Neural progenitor cell (in vitro differentiated cells): ENCODE results near the gene ZNF18.

Experiments used
- EZH2 ChIP-seq: fragments of 200-600 bp; sonication (generic); IDR thresholded peaks from 2 replicates; pipeline ENCODE4 v1.6.1; 2017; ENCODE audit warnings: antibody characterized with exemption, mild to moderate bottlenecking, moderate library complexity
- TF ChIP-seq, protein P1 (sequence below): fragments of 200-600 bp; sonication (generic); IDR thresholded peaks from 2 replicates; pipeline ENCODE4 v1.5.1; 2017; ENCODE audit warnings: antibody characterized with exemption, mild to moderate bottlenecking

DNA sequence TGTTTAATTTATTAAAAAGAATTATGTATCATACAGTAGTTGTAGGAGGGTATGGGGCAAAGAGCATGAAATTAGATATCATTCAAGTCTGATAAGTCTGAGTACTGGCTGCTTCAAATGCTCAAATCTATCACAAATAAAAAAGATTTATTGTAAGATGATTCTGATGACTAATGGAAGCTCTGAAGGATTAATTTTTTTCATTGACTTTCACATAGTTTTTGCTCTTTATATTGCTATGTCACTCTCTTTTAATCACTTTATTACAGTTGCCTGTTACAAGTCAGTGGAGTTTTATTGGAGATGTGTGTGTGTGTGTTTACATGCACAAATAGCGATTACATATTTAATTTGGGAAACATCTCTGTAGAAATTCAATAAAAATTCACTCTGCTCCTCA lies 38.4 kb upstream of the ZNF18 start:
- TF ChIP-seq, protein P1, sequence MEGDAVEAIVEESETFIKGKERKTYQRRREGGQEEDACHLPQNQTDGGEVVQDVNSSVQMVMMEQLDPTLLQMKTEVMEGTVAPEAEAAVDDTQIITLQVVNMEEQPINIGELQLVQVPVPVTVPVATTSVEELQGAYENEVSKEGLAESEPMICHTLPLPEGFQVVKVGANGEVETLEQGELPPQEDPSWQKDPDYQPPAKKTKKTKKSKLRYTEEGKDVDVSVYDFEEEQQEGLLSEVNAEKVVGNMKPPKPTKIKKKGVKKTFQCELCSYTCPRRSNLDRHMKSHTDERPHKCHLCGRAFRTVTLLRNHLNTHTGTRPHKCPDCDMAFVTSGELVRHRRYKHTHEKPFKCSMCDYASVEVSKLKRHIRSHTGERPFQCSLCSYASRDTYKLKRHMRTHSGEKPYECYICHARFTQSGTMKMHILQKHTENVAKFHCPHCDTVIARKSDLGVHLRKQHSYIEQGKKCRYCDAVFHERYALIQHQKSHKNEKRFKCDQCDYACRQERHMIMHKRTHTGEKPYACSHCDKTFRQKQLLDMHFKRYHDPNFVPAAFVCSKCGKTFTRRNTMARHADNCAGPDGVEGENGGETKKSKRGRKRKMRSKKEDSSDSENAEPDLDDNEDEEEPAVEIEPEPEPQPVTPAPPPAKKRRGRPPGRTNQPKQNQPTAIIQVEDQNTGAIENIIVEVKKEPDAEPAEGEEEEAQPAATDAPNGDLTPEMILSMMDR: no peak
- no peak for TF ChIP-seq EZH2
